ENCODE data around the gene C1orf105.
"Not testable (repeated sequence)": the region's sequence is repeated elsewhere in the genome, so short reads cannot be mapped to it uniquely, and the experiment has no call there.

Gene C1orf105, protein sequence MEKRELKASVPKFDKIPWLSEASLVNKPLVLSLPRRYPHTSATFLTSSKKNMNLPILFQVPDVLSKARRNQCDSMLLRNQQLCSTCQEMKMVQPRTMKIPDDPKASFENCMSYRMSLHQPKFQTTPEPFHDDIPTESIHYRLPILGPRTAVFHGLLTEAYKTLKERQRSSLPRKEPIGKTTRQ

DNA sequence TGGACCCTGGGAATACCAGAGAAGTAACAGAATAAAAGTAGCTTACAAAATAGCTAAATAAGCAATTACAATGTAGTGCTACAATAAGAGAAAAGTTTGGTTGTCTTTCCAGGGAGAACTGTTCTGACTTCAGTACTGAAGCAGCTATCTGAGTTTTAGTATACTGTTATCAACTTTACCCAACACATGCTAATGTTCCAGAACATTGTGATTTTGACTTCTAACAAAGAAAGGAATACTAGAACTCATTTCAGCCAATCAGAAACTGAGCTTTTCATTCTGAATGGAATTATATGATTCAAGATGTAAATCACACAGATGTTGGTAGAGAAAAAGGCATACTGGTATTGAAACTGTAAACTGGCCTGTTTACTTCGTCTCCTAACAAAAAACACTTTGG lies at the start of gene C1orf105:
TSS of gene C1orf105 (plus strand) at position 301 of the 400 bp plus-strand sequence. CDS start 201 bp downstream, outside the sequence.
- Histone ChIP-seq H3K9me3 (replicated peaks; ENCODE audit: insufficient read depth, low read length) (no peaks in the 10 kb centered on the region), H3K9me2 (replicated peaks; ENCODE audit: insufficient read depth, low read length) (no peaks in the 10 kb centered on the region), H4K20me1 (ENCODE audit: insufficient read depth, low read length) (no peaks in the 10 kb centered on the region), H3K27ac (ENCODE audit: low read length) (no peak within 1 kb of the TSS), H3K36me3 (replicated peaks; ENCODE audit: insufficient read depth, low read length) (no peaks in the 10 kb centered on the region), H3K4me1 (ENCODE audit: low read length) (no peaks in the 10 kb centered on the region), H3F3A (ENCODE audit: insufficient read depth, low read length) (no peaks in the 10 kb centered on the region), H2AFZ (ENCODE audit: low read length) (no peak within 1 kb of the TSS), H3K4me3 (ENCODE audit: low read length) (no peak within 1 kb of the TSS), H3K79me2 (ENCODE audit: low read length) (no peaks in the 10 kb centered on the region), H3K4me2 (ENCODE audit: low read depth, low read length) (no peak within 1 kb of the TSS), H3K27me3 (replicated peaks; ENCODE audit: insufficient read depth, low read length) (no peaks in the 10 kb centered on the region), H3K9ac (ENCODE audit: low read length) (no peak within 1 kb of the TSS)
- TF ChIP-seq EZH2phosphoT487 (IDR thresholded peaks at IDR 0.05; ENCODE audit: low read length) (no peak), EZH2 (optimal IDR thresholded peaks at IDR 0.05; ENCODE audit: low read depth, low read length) (no peak)
- TF ChIP-seq, protein P1, sequence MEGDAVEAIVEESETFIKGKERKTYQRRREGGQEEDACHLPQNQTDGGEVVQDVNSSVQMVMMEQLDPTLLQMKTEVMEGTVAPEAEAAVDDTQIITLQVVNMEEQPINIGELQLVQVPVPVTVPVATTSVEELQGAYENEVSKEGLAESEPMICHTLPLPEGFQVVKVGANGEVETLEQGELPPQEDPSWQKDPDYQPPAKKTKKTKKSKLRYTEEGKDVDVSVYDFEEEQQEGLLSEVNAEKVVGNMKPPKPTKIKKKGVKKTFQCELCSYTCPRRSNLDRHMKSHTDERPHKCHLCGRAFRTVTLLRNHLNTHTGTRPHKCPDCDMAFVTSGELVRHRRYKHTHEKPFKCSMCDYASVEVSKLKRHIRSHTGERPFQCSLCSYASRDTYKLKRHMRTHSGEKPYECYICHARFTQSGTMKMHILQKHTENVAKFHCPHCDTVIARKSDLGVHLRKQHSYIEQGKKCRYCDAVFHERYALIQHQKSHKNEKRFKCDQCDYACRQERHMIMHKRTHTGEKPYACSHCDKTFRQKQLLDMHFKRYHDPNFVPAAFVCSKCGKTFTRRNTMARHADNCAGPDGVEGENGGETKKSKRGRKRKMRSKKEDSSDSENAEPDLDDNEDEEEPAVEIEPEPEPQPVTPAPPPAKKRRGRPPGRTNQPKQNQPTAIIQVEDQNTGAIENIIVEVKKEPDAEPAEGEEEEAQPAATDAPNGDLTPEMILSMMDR (IDR thresholded peaks at IDR 0.05; ENCODE audit: low read length) = no peak
- no peak for DNase-seq

DNA sequence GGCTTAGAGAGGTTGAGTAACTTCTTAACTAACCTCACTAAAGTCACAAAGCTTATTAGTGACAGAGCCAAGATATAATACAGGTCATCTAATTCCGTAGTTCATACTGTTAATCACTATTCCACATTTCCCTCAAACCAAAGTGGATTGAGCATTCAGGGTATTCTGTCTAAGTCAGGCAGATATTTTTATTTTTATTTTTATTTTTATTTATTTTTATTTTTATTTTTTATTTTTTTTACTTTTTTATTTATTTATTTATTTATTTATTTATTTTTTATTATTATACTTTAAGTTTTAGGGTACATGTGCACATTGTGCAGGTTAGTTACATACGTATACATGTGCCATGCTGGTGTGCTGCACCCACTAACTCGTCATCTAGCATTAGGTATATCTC lies 48.8 kb upstream of the C1orf105 start:
- not testable (repeated sequence) for H3K9me2 ChIP-seq (replicated peaks; ENCODE audit: insufficient read depth, low read length); H3K36me3 ChIP-seq (replicated peaks; ENCODE audit: insufficient read depth, low read length); H3K27ac ChIP-seq (ENCODE audit: low read length); H3K4me1 ChIP-seq (ENCODE audit: low read length); H3K9ac ChIP-seq (ENCODE audit: low read length); H2AFZ ChIP-seq (ENCODE audit: low read length); DNase-seq; H3K27me3 ChIP-seq (replicated peaks; ENCODE audit: insufficient read depth, low read length); H3K4me2 ChIP-seq (ENCODE audit: low read depth, low read length); H4K20me1 ChIP-seq (ENCODE audit: insufficient read depth, low read length); H3F3A ChIP-seq (ENCODE audit: insufficient read depth, low read length); H3K9me3 ChIP-seq (replicated peaks; ENCODE audit: insufficient read depth, low read length); H3K79me2 ChIP-seq (ENCODE audit: low read length); H3K4me3 ChIP-seq (ENCODE audit: low read length)

DNA sequence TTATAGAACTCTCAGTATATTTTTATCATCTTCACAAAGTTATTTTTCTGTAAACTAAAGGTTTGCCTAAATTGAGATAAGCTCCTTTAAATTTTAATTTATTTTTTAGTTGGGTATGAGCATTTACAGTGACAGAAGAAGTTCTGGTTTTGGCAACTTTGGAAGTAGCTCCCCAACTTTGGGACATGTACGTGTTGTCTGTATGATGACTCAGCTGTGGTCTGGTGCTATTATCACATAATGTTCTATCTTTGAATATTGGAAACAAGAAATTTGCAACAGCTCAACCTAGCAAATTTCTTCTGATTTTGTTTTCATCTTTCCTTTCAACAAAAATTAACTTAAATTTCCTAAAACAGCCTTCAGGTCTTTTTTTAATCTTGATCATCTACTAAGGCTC lies 46.6 kb upstream of the C1orf105 start:
- Histone ChIP-seq H3K4me3 (ENCODE audit: low read length) (no peak overlapping the region), H3K4me2 (ENCODE audit: low read depth, low read length) (no peak overlapping the region)

DNA sequence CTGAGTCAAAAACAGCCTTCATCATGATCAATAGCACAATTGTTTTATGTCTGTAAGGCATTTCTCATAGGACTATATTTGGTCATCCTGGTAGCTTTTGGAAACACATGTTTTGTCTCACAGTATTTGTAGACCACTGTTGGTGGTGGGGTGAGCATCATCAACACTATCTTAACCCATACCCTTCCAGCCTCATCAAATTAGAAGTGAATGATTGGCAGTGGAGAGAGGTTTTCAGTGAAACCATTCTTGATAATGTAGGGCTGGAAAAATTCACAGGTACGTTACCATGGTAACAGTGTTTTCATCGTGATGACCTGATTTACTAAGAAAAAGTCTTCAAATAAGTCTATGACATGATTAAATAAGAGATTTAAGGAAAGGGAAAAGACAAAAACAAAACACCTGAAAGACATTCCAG lies 45.3 kb upstream of the C1orf105 start:
- Histone ChIP-seq H3K9me3 (replicated peaks; ENCODE audit: insufficient read depth, low read length) (no peaks in the 10 kb centered on the region), H3K4me3 (ENCODE audit: low read length) (no peak overlapping the region), H3K79me2 (ENCODE audit: low read length) (no peaks in the 10 kb centered on the region), H3K27me3 (replicated peaks; ENCODE audit: insufficient read depth, low read length) (no peaks in the 10 kb centered on the region), H3K27ac (ENCODE audit: low read length) (no peak overlapping the region), H3K4me2 (ENCODE audit: low read depth, low read length) (no peak overlapping the region), H3K9ac (ENCODE audit: low read length) (no peak overlapping the region), H4K20me1 (ENCODE audit: insufficient read depth, low read length) (no peaks in the 10 kb centered on the region), H3K36me3 (replicated peaks; ENCODE audit: insufficient read depth, low read length) (no peaks in the 10 kb centered on the region), H3K4me1 (ENCODE audit: low read length) (peaks cover under 1% of the 10 kb centered on the region; the same call in 1 of the 2 replicates), H3K9me2 (replicated peaks; ENCODE audit: insufficient read depth, low read length) (no peaks in the 10 kb centered on the region), H3F3A (ENCODE audit: insufficient read depth, low read length) (no peaks in the 10 kb centered on the region), H2AFZ (ENCODE audit: low read length) (no peak overlapping the region)
- DNase-seq = no peak
- TF ChIP-seq, protein P1 (IDR thresholded peaks at IDR 0.05; ENCODE audit: low read length) = no peak
- TF ChIP-seq EZH2phosphoT487 (IDR thresholded peaks at IDR 0.05; ENCODE audit: low read length) = no peak
- TF ChIP-seq EZH2 (optimal IDR thresholded peaks at IDR 0.05; ENCODE audit: low read depth, low read length) = no peak

More for the DNA sequence above, 46.6 kb upstream of the C1orf105 start:
- H3K79me2 ChIP-seq (ENCODE audit: low read length) = no peaks in the 10 kb centered on the region
- no peak overlapping the region for H3K27ac ChIP-seq (ENCODE audit: low read length)
- no peaks in the 10 kb centered on the region for H4K20me1 ChIP-seq (ENCODE audit: insufficient read depth, low read length)
- H3K9me2 ChIP-seq (replicated peaks; ENCODE audit: insufficient read depth, low read length) = no peaks in the 10 kb centered on the region
- no peaks in the 10 kb centered on the region for H3K9me3 ChIP-seq (replicated peaks; ENCODE audit: insufficient read depth, low read length)
- H3K36me3 ChIP-seq (replicated peaks; ENCODE audit: insufficient read depth, low read length) = no peaks in the 10 kb centered on the region
- H3F3A ChIP-seq (ENCODE audit: insufficient read depth, low read length) = no peaks in the 10 kb centered on the region
- H3K9ac ChIP-seq (ENCODE audit: low read length) = no peak overlapping the region
- no peaks in the 10 kb centered on the region for H3K27me3 ChIP-seq (replicated peaks; ENCODE audit: insufficient read depth, low read length)
- TF ChIP-seq, protein P1 (IDR thresholded peaks at IDR 0.05; ENCODE audit: low read length) = no peak
- TF ChIP-seq EZH2phosphoT487 (IDR thresholded peaks at IDR 0.05; ENCODE audit: low read length) (no peak), EZH2 (optimal IDR thresholded peaks at IDR 0.05; ENCODE audit: low read depth, low read length) (no peak)
- DNase-seq = no peak
- H3K4me1 ChIP-seq (ENCODE audit: low read length) = no peaks in the 10 kb centered on the region
- H2AFZ ChIP-seq (ENCODE audit: low read length) = no peak overlapping the region

Data from MM.1S (cell line).